ENCODE data around the gene REG3G. TPM values are rescaled to one million over a fixed set of nuclear protein-coding genes. Genes with fewer than 3 reads are reported as not detected.

REG3G gene
- total RNA-seq, 2 experiments from 2014 or later = not detected

DNA sequence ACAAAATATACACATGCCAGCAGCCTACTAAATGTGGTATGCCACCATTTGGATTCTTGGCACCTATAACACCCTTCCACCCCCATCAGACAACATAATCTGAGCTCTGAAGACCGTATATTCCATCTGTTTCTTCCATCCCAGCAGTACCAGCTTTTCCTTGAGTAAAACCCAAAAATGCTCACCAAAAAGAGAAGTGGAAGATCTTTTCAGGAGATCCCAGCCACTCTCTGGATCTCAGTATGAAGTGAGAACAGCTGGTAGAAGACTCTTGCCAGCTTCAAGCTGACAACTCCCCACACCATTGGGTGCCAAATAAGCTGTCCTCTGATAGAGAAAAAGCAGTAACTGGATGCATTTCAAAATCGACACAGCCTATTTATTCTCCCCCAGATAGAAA lies 39.7 kb downstream of the REG3G start:
- Mint-ChIP-seq H3K4me3 (no peak overlapping the region), H3K36me3 (no peaks in the 10 kb centered on the region), H3K4me1 (no peaks in the 10 kb centered on the region), H3K27me3 (no peaks in the 10 kb centered on the region), H3K27ac (no peak overlapping the region), H3K9me3 (peaks cover 3% of the 10 kb centered on the region)
- DNase-seq (no peak), ATAC-seq (ENCODE audit: low read depth) (no peak)
- POLR2A ChIA-PET = no interaction called here

DNA sequence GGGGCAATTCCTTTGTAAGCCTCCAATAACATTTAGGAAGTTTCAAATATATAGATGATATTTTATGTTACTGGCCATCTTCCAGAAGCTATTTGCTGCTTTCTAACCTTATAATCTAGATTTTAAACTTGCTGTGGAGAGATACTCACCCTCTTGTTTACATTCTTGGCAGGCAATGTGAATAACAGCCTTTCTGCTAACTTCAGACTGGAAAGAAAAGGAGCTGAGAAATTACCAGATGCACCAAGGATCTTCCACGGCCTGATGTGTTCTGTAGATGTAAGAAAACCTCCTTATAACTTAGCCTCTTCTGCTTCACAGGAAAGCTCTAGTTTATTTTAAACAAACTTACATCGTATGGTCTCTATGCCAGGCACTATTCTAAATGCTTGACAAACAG lies 45.6 kb downstream of the REG3G start:
- H3K27me3 Mint-ChIP-seq = no peaks in the 10 kb centered on the region
- H3K4me3 Mint-ChIP-seq = no peak overlapping the region
- H3K4me1 Mint-ChIP-seq = no peaks in the 10 kb centered on the region
- no peak for ATAC-seq (ENCODE audit: low read depth)
- no peaks in the 10 kb centered on the region for H3K36me3 Mint-ChIP-seq
- no peak for DNase-seq
- POLR2A ChIA-PET = no interaction called here
- peaks cover 9% of the 10 kb centered on the region for H3K9me3 Mint-ChIP-seq
- H3K27ac Mint-ChIP-seq = no peak overlapping the region

Other genes starting within 250 kb of the REG3G start
- gene REG1B, start 62.3 kb downstream of the REG3G start, total RNA-seq = not detected
- not detected for gene REG1A, start 94.8 kb downstream of the REG3G start, total RNA-seq
- gene REG3A, start 134.1 kb downstream of the REG3G start, total RNA-seq = not detected